ENCODE measurements around the gene TMPRSS7.

The TMPRSS7 gene

GRCh38 chr3:112104774-112105173, 70.2 kb downstream of the TMPRSS7 start:
- DNase-seq = no peak

- no peak for DNase-seq
Observed at GRCh38 chr3:112109322-112109721, 74.8 kb downstream of the TMPRSS7 start.

- DNase-seq = peak; percentile 47
Observed at GRCh38 chr3:112111785-112112402, 77.4 kb downstream of the TMPRSS7 start.

- DNase-seq = no peak
Observed at GRCh38 chr3:112114576-112115160, 80.1 kb downstream of the TMPRSS7 start.

GRCh38 chr3:112115161-112115739, 80.7 kb downstream of the TMPRSS7 start:
- no peak for DNase-seq

GRCh38 chr3:112115806-112116383, 81.4 kb downstream of the TMPRSS7 start:
- no peak for DNase-seq

GRCh38 chr3:112116748-112117186, 82.2 kb downstream of the TMPRSS7 start:
- DNase-seq = no peak

GRCh38 chr3:112117415-112117814, 82.9 kb downstream of the TMPRSS7 start:
- DNase-seq = no peak

- no peak for DNase-seq
Observed at GRCh38 chr3:112117841-112118571, 83.5 kb downstream of the TMPRSS7 start.

- no peak for DNase-seq
Observed at GRCh38 chr3:112119962-112120836, 85.7 kb downstream of the TMPRSS7 start.

GRCh38 chr3:112121577-112122547, 87.3 kb downstream of the TMPRSS7 start:
- DNase-seq = no peak

- DNase-seq = no peak
Observed at GRCh38 chr3:112122870-112123269, 88.3 kb downstream of the TMPRSS7 start.

- DNase-seq = no peak
Observed at GRCh38 chr3:112123548-112123947, 89.0 kb downstream of the TMPRSS7 start.

GRCh38 chr3:112124907-112125607, 90.5 kb downstream of the TMPRSS7 start:
- no peak for DNase-seq

GRCh38 chr3:112126511-112126911, 92.0 kb downstream of the TMPRSS7 start:
- no peak for DNase-seq

- DNase-seq = no peak
Observed at GRCh38 chr3:112127522-112128494, 93.3 kb downstream of the TMPRSS7 start.

- DNase-seq = no peak
Observed at GRCh38 chr3:112128843-112129727, 94.5 kb downstream of the TMPRSS7 start.
